SKM-1 (cell line): ENCODE results near the gene CHRNB4.
"Not testable (repeated sequence)": the region's sequence is repeated elsewhere in the genome, so short reads cannot be mapped to it uniquely, and the experiment has no call there.

ENCODE experiments used
- DNase-seq: peaks from one replicate; lab custom pipeline; 2025; ENCODE audit not compliant: unreplicated experiment; lab: John Stamatoyannopoulos, UW

CHRNB4 gene

DNA sequence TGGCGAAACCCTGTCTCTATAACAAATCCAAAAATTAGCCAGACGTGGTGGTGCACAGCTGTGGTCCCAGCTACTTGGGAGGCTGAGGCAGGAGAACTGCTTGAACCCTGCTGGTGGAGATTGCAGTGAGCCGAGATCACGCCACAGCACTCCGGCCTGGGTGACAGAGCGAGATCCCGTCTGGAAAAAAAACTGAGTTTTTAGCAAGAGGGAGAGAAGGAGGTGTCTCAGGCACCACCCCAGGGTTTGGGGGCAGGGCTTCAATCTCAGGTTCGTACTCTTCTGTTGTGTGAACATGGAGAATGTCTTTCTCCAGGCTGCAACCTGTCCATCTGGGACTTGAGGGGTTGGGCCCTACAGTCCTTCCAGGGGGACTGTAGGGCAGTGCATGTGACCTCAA, 22.9 kb downstream of the CHRNB4 start:
- no peak for DNase-seq

GRCh38 chr15:78617516-78617915, 23.5 kb downstream of the CHRNB4 start:
- no peak for DNase-seq

DNA sequence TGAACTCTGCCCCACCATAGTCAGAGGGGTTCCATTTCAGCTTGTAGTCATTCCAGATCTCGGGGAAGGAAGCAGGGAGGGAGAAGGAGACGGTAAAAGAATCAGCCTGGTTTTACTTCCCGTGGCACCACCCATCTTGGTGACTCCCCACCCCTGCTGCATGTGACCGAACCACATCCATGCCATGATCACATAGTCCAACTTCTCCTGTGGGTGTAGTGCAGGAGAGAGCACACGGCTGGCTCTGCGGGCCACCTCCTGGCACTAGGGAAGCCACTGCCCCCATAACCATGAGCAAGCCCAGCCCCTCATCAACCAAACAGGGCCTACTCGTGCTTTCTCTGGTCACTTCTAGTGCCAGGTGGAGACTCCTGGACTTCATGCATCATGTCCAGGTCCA, 23.9 kb downstream of the CHRNB4 start:
- no peak for DNase-seq

GRCh38 chr15:78616506-78616905, 24.5 kb downstream of the CHRNB4 start:
- DNase-seq = no peak

DNA sequence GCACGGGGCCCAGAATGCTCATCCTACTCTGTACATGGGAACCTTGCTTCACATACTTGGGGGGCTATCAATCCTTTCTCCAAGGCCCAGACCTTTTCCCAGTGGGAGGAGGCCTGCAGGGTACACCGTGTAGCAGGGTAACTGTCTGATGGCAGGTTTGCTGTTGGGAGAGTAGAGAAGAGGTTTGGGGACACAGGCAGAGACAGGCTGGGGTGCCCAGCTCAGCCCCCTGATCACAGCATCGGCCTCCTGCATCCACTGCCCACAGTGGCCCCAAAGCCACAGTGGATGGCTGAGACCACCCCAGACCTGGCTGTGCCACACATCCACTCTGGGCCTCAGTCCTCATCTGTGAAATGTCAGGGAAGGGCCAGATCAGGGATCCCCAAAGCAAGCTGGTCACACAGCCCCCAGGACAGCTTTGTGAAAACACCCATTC, 25.8 kb downstream of the CHRNB4 start:
- no peak for DNase-seq

DNA sequence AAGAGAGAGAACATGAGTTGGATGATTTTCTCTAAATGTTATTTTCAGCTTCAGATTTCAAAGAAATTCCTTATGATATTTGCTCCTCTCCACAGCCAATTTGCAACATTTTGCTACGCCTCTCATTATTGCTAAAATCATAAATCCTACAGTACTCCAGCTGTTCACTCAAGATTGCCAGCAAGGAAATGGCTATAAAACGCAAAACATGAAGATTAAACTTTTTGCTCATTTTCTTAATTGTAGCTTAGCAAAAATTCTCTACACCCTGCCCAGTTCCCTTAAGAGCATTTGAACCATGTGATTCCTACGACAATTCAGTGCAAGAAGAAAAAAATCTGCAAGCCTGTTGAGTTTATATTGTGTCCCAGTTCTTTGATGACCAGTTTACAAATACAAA, 27.0 kb downstream of the CHRNB4 start:
- DNase-seq = no peak

DNA sequence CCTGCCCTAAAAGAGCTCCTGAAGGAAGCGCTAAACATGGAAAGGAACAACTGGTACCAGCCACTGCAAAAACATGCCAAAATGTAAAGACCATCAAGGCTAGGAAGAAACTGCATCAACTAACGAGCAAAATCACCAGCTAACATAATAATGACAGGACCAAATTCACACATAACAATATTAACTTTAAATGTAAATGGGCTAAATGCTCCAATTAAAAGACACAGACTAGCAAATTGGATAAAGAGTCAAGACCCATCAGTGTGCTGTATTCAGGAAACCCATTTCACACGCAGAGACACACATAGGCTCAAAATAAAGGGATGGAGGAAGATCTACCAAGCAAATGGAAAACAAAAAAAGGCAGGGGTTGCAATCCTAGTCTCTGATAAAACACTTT, 31.5 kb downstream of the CHRNB4 start:
- DNase-seq = not testable (repeated sequence)

GRCh38 chr15:78605680-78606079, 35.3 kb downstream of the CHRNB4 start:
- no peak for DNase-seq

DNA sequence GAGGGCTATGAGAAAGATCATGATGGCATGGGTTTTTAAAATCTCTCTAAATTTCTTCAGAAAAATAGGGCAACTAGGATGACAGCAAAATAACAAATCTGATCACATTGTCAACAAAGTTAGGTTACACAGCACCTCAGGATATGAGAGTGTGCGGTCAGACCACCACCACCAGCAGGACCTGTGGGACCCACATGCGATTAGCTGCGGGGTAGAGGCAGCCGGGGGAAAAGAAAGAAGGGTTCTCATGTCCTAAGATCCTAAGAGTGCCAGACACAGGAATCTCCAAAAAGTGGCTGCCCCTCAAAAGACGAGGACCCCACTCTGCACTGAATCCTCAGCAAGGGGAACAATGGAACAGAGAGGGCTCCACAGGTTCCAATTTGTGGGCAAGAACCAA, 35.8 kb downstream of the CHRNB4 start:
- no peak for DNase-seq

GRCh38 chr15:78604420-78604819, 36.6 kb downstream of the CHRNB4 start:
- no peak for DNase-seq

DNA sequence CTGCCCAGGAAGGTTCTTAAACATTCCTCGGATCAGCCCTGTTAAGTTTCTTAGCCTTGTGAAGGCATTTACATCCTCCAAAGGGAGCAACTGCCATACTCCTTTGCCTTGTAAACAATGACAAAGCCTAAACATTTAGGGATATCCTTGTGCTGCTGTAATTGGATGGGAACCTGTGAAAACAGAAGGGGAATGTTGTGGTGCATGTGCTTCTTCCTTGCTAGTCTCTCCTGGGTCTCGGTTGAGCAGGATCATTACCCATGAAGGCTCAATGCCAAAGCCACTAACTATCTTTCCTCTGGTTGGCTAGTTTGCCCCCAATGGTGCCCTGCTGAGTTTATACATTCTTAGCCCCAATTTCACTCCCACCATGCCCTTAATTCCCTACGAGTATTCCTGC, 37.5 kb downstream of the CHRNB4 start:
- DNase-seq = no peak

- DNase-seq = no peak
These were observed 41.8 kb downstream of the CHRNB4 start for GRCh38 chr15:78599189-78599588.

- no peak for DNase-seq
These were observed 42.7 kb downstream of the CHRNB4 start for GRCh38 chr15:78598348-78598747.

DNA sequence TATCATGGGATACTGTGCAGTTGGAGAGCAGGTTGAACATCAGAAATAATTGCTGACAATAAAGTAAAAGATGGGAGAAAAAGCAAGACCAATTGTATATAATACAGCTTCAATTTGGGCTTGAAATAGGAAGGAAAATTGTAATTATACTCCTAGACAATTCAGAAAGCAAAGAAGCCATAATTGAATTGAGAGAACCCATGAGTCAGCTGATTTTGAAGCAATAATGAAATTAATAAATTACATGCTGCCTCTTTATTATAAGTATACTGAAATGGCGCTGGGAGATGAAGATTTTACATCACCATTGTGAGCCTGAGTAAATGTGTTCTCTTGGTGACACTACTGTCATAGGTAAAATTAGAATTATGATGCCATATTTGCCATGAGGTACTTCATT, 43.4 kb downstream of the CHRNB4 start:
- DNase-seq = no peak

GRCh38 chr15:78574944-78575343, 66.1 kb downstream of the CHRNB4 start:
- DNase-seq = no peak
